ENCODE data around the gene ZNF488. TPM values are rescaled to one million over a fixed set of nuclear protein-coding genes. Genes with fewer than 3 reads are reported as not detected.

Gene ZNF488
- polyA plus RNA-seq, 1 of the 3 experiments (the other 2 are of a cell fraction), result 0.59 TPM

DNA sequence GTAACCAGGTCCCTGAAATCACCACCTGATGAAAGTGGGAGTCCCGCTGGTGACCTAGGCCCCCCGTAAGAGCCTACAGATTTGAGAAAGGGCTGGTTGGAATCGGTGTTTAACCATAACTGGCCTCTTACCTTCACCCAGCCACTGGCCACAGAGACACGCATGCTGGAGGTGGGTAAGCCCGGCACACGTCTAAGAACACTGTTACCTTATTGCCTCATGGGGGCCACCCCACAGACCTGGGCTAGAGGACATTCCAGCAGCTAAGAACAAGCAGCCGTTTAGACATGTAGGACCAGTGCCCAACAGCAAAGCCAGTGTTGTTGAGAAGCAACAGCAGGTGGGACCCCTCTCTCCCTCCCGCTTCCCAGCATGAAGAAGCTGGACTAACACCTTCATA is 64.3 kb downstream of the ZNF488 start:
- no peaks in the 10 kb centered on the region for H3K9me3 ChIP-seq
- H3K9ac ChIP-seq, result no peak overlapping the region
- no peaks in the 10 kb centered on the region for H3F3A ChIP-seq (replicated peaks; ENCODE audit: insufficient read depth)
- peaks cover 6% of the 10 kb centered on the region; the same call in 1 of the 2 replicates for H3K27me3 ChIP-seq (ENCODE audit: insufficient read depth)
- no peaks in the 10 kb centered on the region for H3K36me3 ChIP-seq (replicated peaks in 1 of 2; ENCODE audit: control insufficient read depth in 1 of 2, insufficient read depth in 2 of 2, low read length in 1 of 2)
- WGBS (ENCODE audit: low lambda C conversion rate), result 47% methylated on average over 7 of the region's 8 CpGs
- no peak for DNase-seq
- H3K4me3 ChIP-seq (ENCODE audit: low read depth in 2 of 2, low read length in 1 of 2), result no peak overlapping the region
- no peak overlapping the region for H2AFZ ChIP-seq (ENCODE audit: low read depth)
- H3K4me2 ChIP-seq, result no peak overlapping the region
- TF ChIP-seq, protein P1, sequence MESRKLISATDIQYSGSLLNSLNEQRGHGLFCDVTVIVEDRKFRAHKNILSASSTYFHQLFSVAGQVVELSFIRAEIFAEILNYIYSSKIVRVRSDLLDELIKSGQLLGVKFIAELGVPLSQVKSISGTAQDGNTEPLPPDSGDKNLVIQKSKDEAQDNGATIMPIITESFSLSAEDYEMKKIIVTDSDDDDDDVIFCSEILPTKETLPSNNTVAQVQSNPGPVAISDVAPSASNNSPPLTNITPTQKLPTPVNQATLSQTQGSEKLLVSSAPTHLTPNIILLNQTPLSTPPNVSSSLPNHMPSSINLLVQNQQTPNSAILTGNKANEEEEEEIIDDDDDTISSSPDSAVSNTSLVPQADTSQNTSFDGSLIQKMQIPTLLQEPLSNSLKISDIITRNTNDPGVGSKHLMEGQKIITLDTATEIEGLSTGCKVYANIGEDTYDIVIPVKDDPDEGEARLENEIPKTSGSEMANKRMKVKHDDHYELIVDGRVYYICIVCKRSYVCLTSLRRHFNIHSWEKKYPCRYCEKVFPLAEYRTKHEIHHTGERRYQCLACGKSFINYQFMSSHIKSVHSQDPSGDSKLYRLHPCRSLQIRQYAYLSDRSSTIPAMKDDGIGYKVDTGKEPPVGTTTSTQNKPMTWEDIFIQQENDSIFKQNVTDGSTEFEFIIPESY (IDR thresholded peaks at IDR 0.05; ENCODE audit: borderline replicate concordance, low read depth), result no peak
- TF ChIP-seq REST (IDR thresholded peaks at IDR 0.05; ENCODE audit: low read depth, low read length) (no peak), POLR2AphosphoS5 (IDR thresholded peaks at IDR 0.05; ENCODE audit: low read depth, low read length) (no peak), SMC3 (IDR thresholded peaks at IDR 0.05; ENCODE audit: low read depth, low read length) (no peak), EP300 (IDR thresholded peaks at IDR 0.05; ENCODE audit: borderline replicate concordance in 1 of 2, low read depth in 1 of 2, low read length in 1 of 2) (no peak), GABPA (IDR thresholded peaks at IDR 0.05; ENCODE audit: low read depth) (no peak), TEAD4 (IDR thresholded peaks at IDR 0.05; ENCODE audit: borderline replicate concordance, insufficient read depth) (no peak), TAF1 (IDR thresholded peaks at IDR 0.05; ENCODE audit: borderline replicate concordance, low read depth, low read length) (no peak), NRF1 (IDR thresholded peaks at IDR 0.05; ENCODE audit: low read depth, low read length) (no peak), IRF3 (IDR thresholded peaks at IDR 0.05; ENCODE audit: low read depth, low read length) (no peak), FOSL2 (IDR thresholded peaks at IDR 0.05; ENCODE audit: borderline replicate concordance, low read depth) (no peak), MXI1 (IDR thresholded peaks at IDR 0.05; ENCODE audit: low read depth, low read length) (no peak), PBX3 (IDR thresholded peaks at IDR 0.05) (no peak), FOXM1 (IDR thresholded peaks at IDR 0.05; ENCODE audit: low read depth) (no peak), FOXJ3 (CRISPR knock-in tag; IDR thresholded peaks at IDR 0.05) (no peak)
- TF ChIP-seq, protein P2, sequence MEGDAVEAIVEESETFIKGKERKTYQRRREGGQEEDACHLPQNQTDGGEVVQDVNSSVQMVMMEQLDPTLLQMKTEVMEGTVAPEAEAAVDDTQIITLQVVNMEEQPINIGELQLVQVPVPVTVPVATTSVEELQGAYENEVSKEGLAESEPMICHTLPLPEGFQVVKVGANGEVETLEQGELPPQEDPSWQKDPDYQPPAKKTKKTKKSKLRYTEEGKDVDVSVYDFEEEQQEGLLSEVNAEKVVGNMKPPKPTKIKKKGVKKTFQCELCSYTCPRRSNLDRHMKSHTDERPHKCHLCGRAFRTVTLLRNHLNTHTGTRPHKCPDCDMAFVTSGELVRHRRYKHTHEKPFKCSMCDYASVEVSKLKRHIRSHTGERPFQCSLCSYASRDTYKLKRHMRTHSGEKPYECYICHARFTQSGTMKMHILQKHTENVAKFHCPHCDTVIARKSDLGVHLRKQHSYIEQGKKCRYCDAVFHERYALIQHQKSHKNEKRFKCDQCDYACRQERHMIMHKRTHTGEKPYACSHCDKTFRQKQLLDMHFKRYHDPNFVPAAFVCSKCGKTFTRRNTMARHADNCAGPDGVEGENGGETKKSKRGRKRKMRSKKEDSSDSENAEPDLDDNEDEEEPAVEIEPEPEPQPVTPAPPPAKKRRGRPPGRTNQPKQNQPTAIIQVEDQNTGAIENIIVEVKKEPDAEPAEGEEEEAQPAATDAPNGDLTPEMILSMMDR (IDR thresholded peaks at IDR 0.05), result no peak
- CTCF ChIA-PET, result interaction anchor here (0.9 to 3.3 kb wide), 3 partner anchors 13 to 295 kb away, joined by 3 to 18 read pairs (median 8); no protein-coding TSS in a partner anchor
- no peaks in the 10 kb centered on the region for H3K9me2 ChIP-seq
- POLR2A ChIA-PET, result no interaction called here
- peaks cover 0 to 12% of the 10 kb centered on the region in 2 experiments; a peak in 1 of 4 replicates for H3K4me1 ChIP-seq (ENCODE audit: control insufficient read depth in 1 of 2, insufficient read depth in 2 of 2, low read depth in 1 of 2, low read length in 1 of 2)
- H3K79me2 ChIP-seq (ENCODE audit: insufficient read depth), result no peaks in the 10 kb centered on the region
- no peaks in the 10 kb centered on the region for H4K20me1 ChIP-seq (ENCODE audit: insufficient read depth)
- no peak overlapping the region for H3K27ac ChIP-seq (ENCODE audit: low read depth in 2 of 2, low read length in 1 of 2)
